CD4-positive, alpha-beta T cell treated with Interleukin-6 for 4 hours (primary cell): ENCODE results near the gene ZNF423.

Experiments used
- DNase-seq: peaks from one replicate; pipeline ENCODE4 v3.0.0-alpha.2; 2020; ENCODE audit warnings: mixed read lengths

The ZNF423 gene

DNA sequence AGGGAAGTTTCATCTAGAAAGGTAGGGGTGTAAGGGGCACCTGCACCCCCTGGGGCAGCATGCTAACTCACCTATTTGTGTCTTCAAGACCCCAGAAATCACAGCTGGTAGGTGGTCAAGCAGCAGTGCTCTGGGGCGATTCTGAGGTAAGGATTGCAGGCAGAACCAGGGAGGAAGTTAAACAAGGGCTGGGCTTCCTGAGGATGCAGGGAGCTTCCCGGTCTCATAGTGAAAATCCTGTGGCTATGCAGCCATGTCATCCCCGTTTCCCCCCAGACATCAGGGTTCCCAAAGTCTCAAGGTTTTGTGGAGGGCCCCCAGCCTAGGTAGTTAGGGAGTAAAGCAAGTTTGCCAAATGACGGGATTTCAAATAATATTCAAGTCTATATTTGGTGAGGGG lies 403.8 kb downstream of the ZNF423 start:
- no peak for DNase-seq

DNA sequence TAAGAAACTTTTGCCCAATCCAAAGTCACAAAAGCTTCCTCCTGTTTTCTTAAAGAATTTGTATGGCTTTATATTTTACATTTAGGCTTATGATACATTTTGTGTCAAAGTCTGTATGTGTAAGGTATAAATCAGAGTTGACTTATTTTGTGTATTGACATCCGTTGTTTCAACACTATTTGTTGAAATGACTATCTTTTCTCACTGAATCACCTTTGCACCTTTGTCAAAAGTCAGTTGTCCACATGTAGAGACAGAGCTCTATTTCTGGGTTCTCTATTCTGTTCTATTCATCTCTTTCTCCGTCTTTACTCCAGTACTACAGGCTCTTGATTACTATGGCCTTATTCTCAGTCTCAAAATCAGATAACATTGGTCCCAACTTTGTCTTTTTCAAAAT lies 409.1 kb downstream of the ZNF423 start:
- DNase-seq, result no peak

DNA sequence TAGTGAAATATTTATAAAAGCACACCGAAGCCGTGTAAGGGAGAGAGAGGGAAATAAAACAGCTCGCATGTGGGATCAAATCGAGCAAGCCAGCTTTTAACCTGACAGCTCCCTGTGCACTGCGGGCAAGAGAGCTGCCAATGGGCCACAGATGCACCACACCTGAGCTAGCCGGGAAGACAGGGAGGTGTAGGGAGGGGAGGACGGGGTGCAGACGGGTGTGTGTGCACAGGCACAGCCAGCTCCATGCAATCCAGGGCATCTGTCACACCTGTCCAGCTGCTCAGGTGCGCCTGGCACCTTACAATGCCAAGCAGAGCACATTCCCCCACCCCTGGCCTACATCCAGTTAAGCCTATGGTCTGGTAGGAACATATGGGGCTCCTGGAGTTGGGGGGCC lies 412.3 kb downstream of the ZNF423 start:
- no peak for DNase-seq

- no peak for DNase-seq
Measured at GRCh38 chr16:49442805-49443204, 413.1 kb downstream of the ZNF423 start.

GRCh38 chr16:49441366-49441780 lies 414.5 kb downstream of the ZNF423 start:
- DNase-seq, result peak; percentile 88

DNA sequence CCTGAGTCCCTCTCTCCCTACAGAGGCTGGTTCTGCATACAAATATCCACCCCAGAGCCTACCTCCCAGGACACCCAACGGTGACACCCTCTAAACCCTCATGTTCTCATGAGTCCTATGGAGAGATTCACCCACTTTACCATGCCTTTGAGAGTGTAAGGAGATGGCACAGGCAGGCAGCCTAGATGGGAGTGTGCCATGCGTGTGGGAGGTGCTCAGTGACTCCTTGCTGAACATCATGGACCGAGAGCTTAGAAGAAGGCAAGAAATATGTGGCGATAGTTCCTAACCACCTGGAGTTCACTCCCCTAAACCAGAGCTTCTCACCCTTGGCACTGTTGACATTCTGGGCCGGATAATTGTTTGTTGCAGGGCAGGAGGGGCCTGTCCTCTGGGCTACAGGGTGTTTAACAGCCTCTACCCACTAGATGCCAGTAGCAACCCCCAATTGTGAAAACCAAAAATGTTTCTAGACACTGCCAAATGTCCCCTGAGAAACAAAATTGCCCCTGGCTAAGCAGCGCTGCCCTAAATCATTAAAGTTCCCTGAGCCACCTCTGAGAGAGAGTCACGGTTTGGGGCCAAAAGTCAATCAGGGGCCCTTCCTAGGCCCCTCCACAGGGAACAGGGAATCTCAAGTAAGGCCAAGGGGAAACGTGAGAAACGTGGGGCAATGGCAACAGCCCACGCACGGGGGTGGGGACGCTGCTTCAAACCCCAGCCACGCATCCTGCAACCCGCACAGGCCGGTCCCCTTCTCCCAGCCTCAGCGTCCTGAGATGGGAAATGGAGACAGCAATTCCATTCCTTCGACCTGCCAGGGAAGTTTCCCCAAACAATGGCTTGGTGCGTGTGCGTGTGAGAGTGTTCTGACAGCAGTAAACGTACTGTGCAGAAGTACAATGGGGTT lies 415.5 kb downstream of the ZNF423 start:
- no peak for DNase-seq

GRCh38 chr16:49439676-49440075 lies 416.2 kb downstream of the ZNF423 start:
- no peak for DNase-seq

- DNase-seq, result no peak
Measured at GRCh38 chr16:49439050-49439449, 416.9 kb downstream of the ZNF423 start.
